Activated B cell treated with CpG ODN at 0.5 μM for 24 hours (primary cell): ENCODE results near the gene NAA38. TPM values are rescaled to one million over a fixed set of nuclear protein-coding genes. Genes with fewer than 3 reads are reported as not detected.

Experiments
- ATAC-seq: fragments of 200-7000 bp; cut with Tn5 transposase; one replicate; pipeline ENCODE4 v1.10.0; 2021; ENCODE audit warnings: low read depth, mild to moderate bottlenecking, moderate library complexity
- CTCF ChIA-PET: fragments of 350-600 bp; sonication (Branson Sonifier 250); formaldehyde crosslinking; loops from one replicate; lab custom pipeline; 2021; ENCODE audit warnings: antibody characterized with exemption; lab: Charles Lee
- POLR2A ChIA-PET: fragments of 350-600 bp; sonication (Branson Sonifier 250); formaldehyde crosslinking; loops from one replicate; lab custom pipeline; 2021; ENCODE audit warnings: antibody characterized with exemption; lab: Charles Lee
- DNase-seq: peaks from one replicate; pipeline ENCODE4 v3.0.0; 2022
- H3K27ac Mint-ChIP-seq: one replicate; pipeline ENCODE4 v1.8.0; 2020; ENCODE audit warnings: mixed read lengths
- H3K27me3 Mint-ChIP-seq: one replicate; pipeline ENCODE4 v1.8.0; 2021; ENCODE audit warnings: mixed read lengths
- H3K36me3 Mint-ChIP-seq: one replicate; pipeline ENCODE4 v1.8.0; 2021; ENCODE audit warnings: low read depth, mixed read lengths
- H3K4me1 Mint-ChIP-seq: one replicate; pipeline ENCODE4 v1.8.0; 2021; ENCODE audit warnings: mixed read lengths
- H3K4me3 Mint-ChIP-seq: one replicate; pipeline ENCODE4 v1.8.0; 2020; ENCODE audit warnings: mild to moderate bottlenecking, mixed read lengths
- H3K9me3 Mint-ChIP-seq: one replicate; pipeline ENCODE4 v1.8.0; 2020; ENCODE audit warnings: mixed read lengths
- CTCF ChIP-seq: fragments of 200-600 bp; IDR thresholded peaks from one replicate; pipeline ENCODE4 v1.8.0; 2022; ENCODE audit warnings: antibody characterized with exemption, mild to moderate bottlenecking
- intact Hi-C: fragments of 100-400 bp; cut with micrococcal nuclease; formaldehyde crosslinking; loops from one replicate; pipeline ENCODE4 v1.15.1; 2024
- total RNA-seq: library from RNA; stranded (reverse); gene quantifications from 2 replicates; pipeline ENCODE4 v1.2.3, GENCODE V29; 2022

NAA38 gene
- total RNA-seq, result 36.0 and 47.9 TPM in 2 replicates

GRCh38 chr17:7856811-7857712 is at the start of gene NAA38:
TSS of gene NAA38 (minus strand) at chr17:7857559. CDS start at chr17:7857463, 96 bp downstream.
- ChIA-PET CTCF (interaction anchor here (0.8 to 1.4 kb wide), 8 partner anchors 12 to 201 kb away, joined by 3 to 14 read pairs (median 4); no protein-coding TSS in a partner anchor), POLR2A (interaction anchor here (0.7 to 3.1 kb wide), 24 partner anchors 10 to 842 kb away, joined by 3 to 98 read pairs (median 4); partner anchors contain the start of genes CHRNB1, CNTROB, CTC1 and KDM6B)
- Mint-ChIP-seq H3K4me1 (peaks cover 6% of the 10 kb centered on the region), H3K27me3 (no peaks in the 10 kb centered on the region), H3K36me3 (peaks cover 30% of the 10 kb centered on the region), H3K4me3 (no peak within 1 kb of the TSS), H3K9me3 (no peaks in the 10 kb centered on the region), H3K27ac (no peak within 1 kb of the TSS)
- TF ChIP-seq CTCF, result no peak
- ATAC-seq (peak; percentile 83), DNase-seq (peak; percentile 88)
- intact Hi-C loops, result loop anchor here (1.0 to 10.0 kb wide), 14 partner anchors 13 to 1205 kb away; partner anchors contain the start of genes C17orf100, CNTROB, FXR2 and KDM6B

- CTCF ChIA-PET, result no interaction called here
- no peak for TF ChIP-seq CTCF
- no peaks in the 10 kb centered on the region for H3K27me3 Mint-ChIP-seq
- POLR2A ChIA-PET, result interaction anchor here (1.5 kb wide), 1 partner anchor 14 kb away, joined by 3 read pairs; no protein-coding TSS in a partner anchor
- no peaks in the 10 kb centered on the region for H3K4me1 Mint-ChIP-seq
- no peak overlapping the region for H3K27ac Mint-ChIP-seq
- intact Hi-C loops, result no loop called here
- H3K9me3 Mint-ChIP-seq, result no peaks in the 10 kb centered on the region
- H3K36me3 Mint-ChIP-seq, result peaks cover 96% of the 10 kb centered on the region
- no peak for ATAC-seq
- no peak for DNase-seq
- H3K4me3 Mint-ChIP-seq, result no peak overlapping the region
Observed at GRCh38 chr17:7903154-7904103, 46.1 kb upstream of the NAA38 start.

GRCh38 chr17:7897773-7898172 is 40.4 kb upstream of the NAA38 start:
- ChIA-PET POLR2A (interaction anchor here (0.5 kb wide), 1 partner anchor 137 kb away, joined by 4 read pairs; no protein-coding TSS in a partner anchor), CTCF (interaction anchor here (1.4 to 1.9 kb wide), 3 partner anchors 27 to 154 kb away, joined by 5 to 7 read pairs (median 5); no protein-coding TSS in a partner anchor)
- DNase-seq (no peak), ATAC-seq (no peak)
- intact Hi-C loops, result loop anchor here (1.0 kb wide), 1 partner anchor 75 kb away; no protein-coding TSS in a partner anchor
- H3K27me3 Mint-ChIP-seq, result no peaks in the 10 kb centered on the region
- no peak overlapping the region for H3K27ac Mint-ChIP-seq
- no peaks in the 10 kb centered on the region for H3K9me3 Mint-ChIP-seq
- TF ChIP-seq CTCF, result no peak
- H3K4me1 Mint-ChIP-seq, result no peaks in the 10 kb centered on the region
- no peak overlapping the region for H3K4me3 Mint-ChIP-seq
- peaks cover 86% of the 10 kb centered on the region for H3K36me3 Mint-ChIP-seq

- ATAC-seq, result no peak
- H3K36me3 Mint-ChIP-seq, result peaks cover 83% of the 10 kb centered on the region
- no peak for TF ChIP-seq CTCF
- H3K27ac Mint-ChIP-seq, result no peak overlapping the region
- no peaks in the 10 kb centered on the region for H3K9me3 Mint-ChIP-seq
- no peaks in the 10 kb centered on the region for H3K27me3 Mint-ChIP-seq
- DNase-seq, result no peak
- ChIA-PET CTCF (interaction anchor here (1.7 to 1.9 kb wide), 2 partner anchors 34 to 153 kb away, joined by 5 to 7 read pairs; no protein-coding TSS in a partner anchor), POLR2A (no interaction called here)
- H3K4me1 Mint-ChIP-seq, result no peaks in the 10 kb centered on the region
- H3K4me3 Mint-ChIP-seq, result no peak overlapping the region
- intact Hi-C loops, result loop anchor here (1.0 kb wide), 1 partner anchor 75 kb away; no protein-coding TSS in a partner anchor
Observed at GRCh38 chr17:7897090-7897489, 39.7 kb upstream of the NAA38 start.
